ENCODE results near the gene DPYD.
"Not testable (repeated sequence)": the region's sequence is repeated elsewhere in the genome, so short reads cannot be mapped to it uniquely, and the experiment has no call there.

The DPYD gene

GRCh38 chr1:97412737-97413136 is 508.1 kb downstream of the DPYD start:
- DNase-seq: no peak

- DNase-seq: no peak
Observed at GRCh38 chr1:97412166-97412565, 508.7 kb downstream of the DPYD start.

- no peak for DNase-seq
Observed at GRCh38 chr1:97396463-97396862, 524.4 kb downstream of the DPYD start.

GRCh38 chr1:97392701-97393100 is 528.1 kb downstream of the DPYD start:
- DNase-seq: no peak

- no peak for DNase-seq
Observed at GRCh38 chr1:97385536-97386277, 535.1 kb downstream of the DPYD start.

GRCh38 chr1:97384294-97384968 is 536.4 kb downstream of the DPYD start:
- DNase-seq: no peak

- DNase-seq: no peak
Observed at GRCh38 chr1:97383797-97384196, 537.0 kb downstream of the DPYD start.

- DNase-seq: no peak
Observed at GRCh38 chr1:97382206-97382605, 538.6 kb downstream of the DPYD start.

- DNase-seq: peak; percentile 6
Observed at GRCh38 chr1:97379387-97380075, 541.3 kb downstream of the DPYD start.

GRCh38 chr1:97378596-97378995 is 542.2 kb downstream of the DPYD start:
- DNase-seq: no peak

GRCh38 chr1:97377432-97378034 is 543.3 kb downstream of the DPYD start:
- no peak for DNase-seq

GRCh38 chr1:97373000-97373399 is 547.8 kb downstream of the DPYD start:
- no peak for DNase-seq

DNA sequence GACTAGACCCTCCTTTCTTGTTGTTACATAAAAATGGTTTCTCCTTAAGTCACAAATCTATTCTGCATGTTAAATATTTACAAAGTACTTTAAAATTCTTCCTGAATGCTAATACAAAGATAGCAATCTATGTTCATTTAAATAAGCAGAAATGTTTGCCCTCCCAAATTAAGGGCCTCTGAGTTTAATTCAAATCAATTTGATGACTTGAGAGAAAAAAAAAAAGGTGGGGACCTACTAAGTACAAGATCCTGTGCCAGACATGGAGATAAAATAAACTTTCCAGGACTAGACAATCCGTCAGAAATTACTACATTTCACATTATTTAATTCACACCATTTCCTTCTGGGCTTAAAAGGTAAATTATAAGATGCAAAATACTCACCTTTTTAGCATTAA is 548.3 kb downstream of the DPYD start:
- DNase-seq: no peak

GRCh38 chr1:97368296-97368695 is 552.5 kb downstream of the DPYD start:
- no peak for DNase-seq

DNA sequence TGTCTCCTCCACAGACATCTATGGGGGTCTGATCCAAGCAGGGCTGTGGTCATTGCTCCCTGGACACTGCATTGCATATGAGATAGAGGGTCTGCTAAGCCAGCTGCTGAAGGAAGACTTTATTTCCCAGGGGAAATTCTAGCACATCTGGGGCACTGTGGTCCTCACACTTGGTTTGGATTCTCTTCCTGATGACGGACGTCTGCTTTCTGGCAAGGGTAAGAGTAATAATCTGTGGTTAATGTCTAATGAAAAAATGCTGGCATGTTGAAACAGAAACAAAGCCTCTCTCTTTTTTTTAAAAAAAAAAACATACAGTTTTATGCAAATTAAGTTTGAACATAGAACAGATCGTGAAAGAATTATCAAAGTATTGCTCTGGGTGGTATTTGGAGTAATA is 553.9 kb downstream of the DPYD start:
- DNase-seq: no peak

DNA sequence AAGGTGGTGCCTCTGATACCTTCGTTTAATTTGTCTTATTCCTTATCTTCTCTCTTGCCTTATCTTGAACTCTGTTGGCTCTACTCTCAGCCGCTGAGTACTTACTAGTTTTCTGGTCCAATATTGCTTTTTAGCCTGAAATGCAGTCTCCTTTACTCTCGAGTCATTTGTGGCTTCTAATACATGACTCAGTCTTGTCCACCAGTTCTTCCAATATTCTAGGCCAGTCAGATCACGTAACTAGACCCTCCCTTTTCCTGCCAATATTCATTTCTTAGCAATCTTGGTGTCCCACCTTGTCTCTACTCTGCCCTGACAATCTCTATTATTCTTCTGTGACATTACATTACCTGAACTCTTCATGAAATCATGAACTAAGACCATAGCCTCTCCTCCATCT is 555.8 kb downstream of the DPYD start:
- no peak for DNase-seq

GRCh38 chr1:97364086-97364485 is 556.7 kb downstream of the DPYD start:
- DNase-seq: no peak

DNA sequence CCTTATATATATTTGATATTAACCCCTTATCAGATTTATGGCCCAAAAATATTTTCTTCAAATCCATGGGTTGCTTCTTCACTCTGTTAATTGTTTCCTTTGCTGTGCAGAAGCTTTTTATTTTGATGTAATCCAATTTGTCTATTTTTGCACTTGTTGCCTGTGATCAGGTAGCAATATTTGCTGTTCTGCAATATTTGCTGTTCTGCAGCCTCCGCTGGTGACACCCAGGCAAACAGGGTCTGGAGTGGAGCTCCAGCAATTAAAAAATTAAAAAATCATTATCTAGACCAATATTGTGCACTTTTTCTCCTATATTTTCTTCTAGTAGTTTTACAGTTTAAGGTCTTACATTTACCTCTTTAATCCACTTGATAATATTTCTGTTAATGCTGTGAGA is 564.5 kb downstream of the DPYD start:
- DNase-seq: no peak

- no peak for DNase-seq
Observed at GRCh38 chr1:97352936-97353382, 567.9 kb downstream of the DPYD start.

DNA sequence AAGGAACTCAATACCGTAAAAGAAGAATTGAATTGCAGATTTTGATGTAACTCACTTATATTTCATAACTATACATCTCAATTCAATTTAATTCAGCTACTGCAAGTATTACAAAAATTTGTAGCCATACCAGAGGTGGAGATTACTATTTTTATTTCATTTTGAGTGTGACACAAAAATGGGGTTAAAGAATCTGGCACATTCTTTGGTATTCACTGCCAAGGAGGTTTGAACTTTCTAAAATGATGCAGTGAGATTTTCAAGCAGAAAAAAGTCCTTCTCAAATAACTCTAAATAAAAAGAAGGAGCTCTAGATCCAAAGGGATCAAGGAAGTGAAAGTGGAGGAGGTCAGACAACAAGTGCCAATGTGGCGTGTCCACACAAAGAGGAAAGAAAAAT is 569.0 kb downstream of the DPYD start:
- DNase-seq: no peak

- DNase-seq: no peak
Observed at GRCh38 chr1:97350662-97351061, 570.2 kb downstream of the DPYD start.

DNA sequence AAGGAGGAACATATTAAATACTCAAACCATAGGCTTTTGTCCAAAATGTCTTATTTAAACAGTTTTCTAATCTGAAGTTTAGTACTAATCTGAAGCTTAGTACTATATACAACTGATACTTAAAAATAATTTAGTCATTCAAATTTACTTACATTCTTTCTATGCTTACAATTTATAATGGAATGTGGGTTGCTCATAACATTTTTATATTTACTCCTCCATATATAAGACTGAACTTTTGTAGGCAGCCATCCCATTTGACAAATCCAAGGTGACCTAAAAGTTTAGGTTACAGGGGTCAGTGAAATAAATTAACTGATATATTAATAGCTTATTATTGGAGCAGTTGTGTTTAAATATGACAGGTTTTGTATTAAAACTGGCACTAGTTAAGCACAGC is 570.6 kb downstream of the DPYD start:
- DNase-seq: no peak

DNA sequence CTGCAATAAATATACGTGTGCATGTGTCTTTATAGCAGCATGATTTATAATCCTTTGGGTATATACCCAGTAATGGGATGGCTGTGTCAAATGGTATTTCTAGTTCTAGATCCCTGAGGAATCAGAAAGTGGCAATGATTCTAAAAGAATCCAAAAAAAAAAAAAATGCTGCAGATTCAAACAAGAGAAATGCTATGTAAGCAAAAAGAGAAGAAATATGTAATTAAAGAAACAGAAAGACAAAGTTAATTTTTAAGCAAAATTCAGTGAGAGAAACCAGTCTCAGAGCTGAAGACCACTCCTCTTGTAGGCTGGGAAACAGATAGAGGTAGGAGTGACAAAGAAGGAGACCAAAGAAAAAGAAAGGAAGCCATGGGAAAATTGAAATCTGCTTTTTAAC is 571.0 kb downstream of the DPYD start:
- not testable (repeated sequence) for DNase-seq
